Measurements from ENCODE around the gene SCN2A. TPM values are rescaled to one million over a fixed set of nuclear protein-coding genes. Genes with fewer than 3 reads are reported as not detected.

Gene SCN2A
- total RNA-seq, 2 experiments from 2014 or later = not detected

DNA sequence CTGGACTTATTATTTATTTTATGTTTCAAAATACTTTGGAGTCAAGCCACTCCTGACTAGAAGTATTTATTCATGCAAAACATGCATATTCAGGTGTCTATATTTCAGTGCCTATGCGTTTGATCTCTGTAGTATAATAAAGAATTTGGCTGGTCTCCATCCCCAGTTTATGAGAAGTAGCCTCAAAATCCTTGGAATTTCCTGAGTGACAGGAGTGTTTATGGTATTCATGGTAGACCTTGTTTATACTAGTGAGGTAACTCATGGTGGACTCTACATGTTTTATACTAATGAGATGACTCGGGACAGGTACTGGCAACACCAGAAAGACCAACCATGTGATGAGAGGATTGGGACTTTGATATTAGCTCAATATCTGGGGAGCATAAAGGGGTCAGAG lies 186.3 kb downstream of the SCN2A start:
- H3K9me3 Mint-ChIP-seq = peaks cover 7% of the 10 kb centered on the region
- Histone ChIP-seq H3K27me3 (ENCODE audit: control insufficient read depth in 1 of 2, insufficient read depth in 2 of 2, low read length in 2 of 2) (no peaks in the 10 kb centered on the region), H3K36me3 (ENCODE audit: insufficient read depth, low read length) (no peaks in the 10 kb centered on the region), H3K27ac (ENCODE audit: low read depth in 1 of 2, low read length in 2 of 2) (no peak overlapping the region), H3K4me3 (ENCODE audit: low read length) (no peak overlapping the region), H3K4me1 (ENCODE audit: insufficient read depth, low read length) (no peaks in the 10 kb centered on the region), H3K9me3 (ENCODE audit: control insufficient read depth in 1 of 2, insufficient read depth in 1 of 2, low read length in 2 of 2) (peaks cover 0 to 19% of the 10 kb centered on the region in 2 experiments)
- H3K4me3 Mint-ChIP-seq = no peak overlapping the region
- no peak overlapping the region for H3K27ac Mint-ChIP-seq
- intact Hi-C loops (cut with DNase I, micrococcal nuclease) = no loop called here
- DNase-seq = no peak
- no peaks in the 10 kb centered on the region for H3K36me3 Mint-ChIP-seq (ENCODE audit: low read depth)
- CTCF ChIA-PET = no interaction called here
- H3K4me1 Mint-ChIP-seq (ENCODE audit: low read depth) = no peaks in the 10 kb centered on the region
- ATAC-seq (ENCODE audit: poor library complexity) = no peak
- POLR2A ChIA-PET = no interaction called here
- no peaks in the 10 kb centered on the region for H3K27me3 Mint-ChIP-seq
- TF ChIP-seq, protein P1, sequence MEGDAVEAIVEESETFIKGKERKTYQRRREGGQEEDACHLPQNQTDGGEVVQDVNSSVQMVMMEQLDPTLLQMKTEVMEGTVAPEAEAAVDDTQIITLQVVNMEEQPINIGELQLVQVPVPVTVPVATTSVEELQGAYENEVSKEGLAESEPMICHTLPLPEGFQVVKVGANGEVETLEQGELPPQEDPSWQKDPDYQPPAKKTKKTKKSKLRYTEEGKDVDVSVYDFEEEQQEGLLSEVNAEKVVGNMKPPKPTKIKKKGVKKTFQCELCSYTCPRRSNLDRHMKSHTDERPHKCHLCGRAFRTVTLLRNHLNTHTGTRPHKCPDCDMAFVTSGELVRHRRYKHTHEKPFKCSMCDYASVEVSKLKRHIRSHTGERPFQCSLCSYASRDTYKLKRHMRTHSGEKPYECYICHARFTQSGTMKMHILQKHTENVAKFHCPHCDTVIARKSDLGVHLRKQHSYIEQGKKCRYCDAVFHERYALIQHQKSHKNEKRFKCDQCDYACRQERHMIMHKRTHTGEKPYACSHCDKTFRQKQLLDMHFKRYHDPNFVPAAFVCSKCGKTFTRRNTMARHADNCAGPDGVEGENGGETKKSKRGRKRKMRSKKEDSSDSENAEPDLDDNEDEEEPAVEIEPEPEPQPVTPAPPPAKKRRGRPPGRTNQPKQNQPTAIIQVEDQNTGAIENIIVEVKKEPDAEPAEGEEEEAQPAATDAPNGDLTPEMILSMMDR (IDR thresholded peaks at IDR 0.05) = no peak

DNA sequence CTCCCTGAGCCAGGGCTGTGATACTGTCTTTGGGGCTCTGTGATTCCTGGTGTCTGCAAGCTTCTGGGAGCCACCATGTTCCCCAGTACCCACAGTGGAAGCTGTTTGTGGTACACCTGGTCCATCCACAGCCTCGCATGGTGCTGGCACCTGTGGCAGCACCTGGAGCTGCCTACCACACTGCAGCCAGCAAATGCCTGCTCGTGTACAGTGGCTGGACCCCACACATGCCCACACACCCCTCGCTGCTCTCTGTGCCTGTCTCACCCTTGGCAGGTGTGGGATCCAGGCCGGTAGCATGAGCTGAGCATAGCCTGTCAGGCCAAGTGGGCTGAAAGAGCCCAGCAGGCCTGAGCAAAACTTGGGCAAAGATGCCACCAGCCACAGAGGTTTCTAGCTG lies 188.5 kb downstream of the SCN2A start:
- H3K4me1 Mint-ChIP-seq (ENCODE audit: low read depth) = no peaks in the 10 kb centered on the region
- H3K4me3 Mint-ChIP-seq = no peak overlapping the region
- no peaks in the 10 kb centered on the region for H3K27me3 Mint-ChIP-seq
- H3K27ac Mint-ChIP-seq = no peak overlapping the region
- CTCF ChIA-PET = no interaction called here
- H3K36me3 ChIP-seq (ENCODE audit: insufficient read depth, low read length) = no peaks in the 10 kb centered on the region
- ATAC-seq (ENCODE audit: poor library complexity) = no peak
- no peak overlapping the region for H3K27ac ChIP-seq (ENCODE audit: low read depth in 1 of 2, low read length in 2 of 2)
- intact Hi-C loops (cut with DNase I, micrococcal nuclease) = no loop called here
- H3K36me3 Mint-ChIP-seq (ENCODE audit: low read depth) = no peaks in the 10 kb centered on the region
- no peak for DNase-seq
- H3K4me1 ChIP-seq (ENCODE audit: insufficient read depth, low read length) = no peaks in the 10 kb centered on the region
- H3K9me3 Mint-ChIP-seq = peaks cover 4% of the 10 kb centered on the region
- TF ChIP-seq, protein P1 (IDR thresholded peaks at IDR 0.05) = no peak
- no peaks in the 10 kb centered on the region for H3K27me3 ChIP-seq (ENCODE audit: control insufficient read depth in 1 of 2, insufficient read depth in 2 of 2, low read length in 2 of 2)
- POLR2A ChIA-PET = no interaction called here
- H3K9me3 ChIP-seq (ENCODE audit: control insufficient read depth in 1 of 2, insufficient read depth in 1 of 2, low read length in 2 of 2) = peaks cover 0 to 16% of the 10 kb centered on the region in 2 experiments
- H3K4me3 ChIP-seq (ENCODE audit: low read length) = no peak overlapping the region

DNA sequence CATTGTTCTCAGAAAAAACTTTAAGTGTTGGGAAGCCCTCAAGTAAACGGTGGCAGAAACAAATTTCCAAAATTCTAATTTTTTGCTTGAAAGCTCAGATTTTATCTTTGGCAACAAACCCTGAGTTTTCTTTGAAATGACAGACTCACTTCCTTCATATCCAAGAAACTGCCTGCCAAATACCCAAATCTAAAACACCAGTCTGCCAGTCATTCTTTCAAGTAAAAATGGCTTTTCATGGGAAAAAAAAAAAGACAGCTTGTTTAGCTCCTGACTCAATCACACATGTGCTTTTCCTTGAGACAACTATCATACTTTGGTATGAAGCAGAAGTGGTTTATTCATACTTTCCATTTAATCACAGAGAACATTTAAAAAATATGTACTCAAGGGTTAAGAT lies 189.7 kb downstream of the SCN2A start:
- Mint-ChIP-seq H3K4me1 (ENCODE audit: low read depth) (no peaks in the 10 kb centered on the region), H3K27ac (no peak overlapping the region), H3K36me3 (ENCODE audit: low read depth) (no peaks in the 10 kb centered on the region), H3K4me3 (no peak overlapping the region), H3K9me3 (no peaks in the 10 kb centered on the region), H3K27me3 (no peaks in the 10 kb centered on the region)
- no peak for ATAC-seq (ENCODE audit: poor library complexity)
- intact Hi-C loops (cut with DNase I, micrococcal nuclease) = no loop called here
- H3K4me3 ChIP-seq (ENCODE audit: low read length) = no peak overlapping the region
- H3K36me3 ChIP-seq (ENCODE audit: insufficient read depth, low read length) = no peaks in the 10 kb centered on the region
- no peak overlapping the region for H3K27ac ChIP-seq (ENCODE audit: low read depth in 1 of 2, low read length in 2 of 2)
- peaks cover 0 to 11% of the 10 kb centered on the region in 2 experiments for H3K9me3 ChIP-seq (ENCODE audit: control insufficient read depth in 1 of 2, insufficient read depth in 1 of 2, low read length in 2 of 2)
- TF ChIP-seq, protein P1 (IDR thresholded peaks at IDR 0.05) = no peak
- POLR2A ChIA-PET = no interaction called here
- DNase-seq = no peak
- no peaks in the 10 kb centered on the region for H3K27me3 ChIP-seq (ENCODE audit: control insufficient read depth in 1 of 2, insufficient read depth in 2 of 2, low read length in 2 of 2)
- CTCF ChIA-PET = no interaction called here
- no peaks in the 10 kb centered on the region for H3K4me1 ChIP-seq (ENCODE audit: insufficient read depth, low read length)

Data from CD4-positive, alpha-beta T cell (primary cell).